ENCODE measurements around the gene TMX1.

GRCh38 chr14:51208982-51209381 lies 31.1 kb upstream of the TMX1 start:
- TF ChIP-seq TAF1 (conservative IDR thresholded peaks at IDR 0.05) (no peak), CTCF (IDR thresholded peaks at IDR 0.05; ENCODE audit: low read depth, low read length, missing input control) (no peak), REST (IDR thresholded peaks at IDR 0.05) (no peak), SP1 (IDR thresholded peaks at IDR 0.05) (no peak), FOXA1 (IDR thresholded peaks at IDR 0.05) (no peak), ZBTB33 (IDR thresholded peaks at IDR 0.05) (no peak), GABPA (IDR thresholded peaks at IDR 0.05 in 1 of 2, conservative IDR thresholded peaks at IDR 0.05 in 1 of 2) (no peak), RAD21 (IDR thresholded peaks at IDR 0.05) (no peak), MAX (IDR thresholded peaks at IDR 0.05) (no peak), EGR1 (IDR thresholded peaks at IDR 0.05; ENCODE audit: low read depth in 2 of 2) (no peak)
- TF ChIP-seq, protein P1, sequence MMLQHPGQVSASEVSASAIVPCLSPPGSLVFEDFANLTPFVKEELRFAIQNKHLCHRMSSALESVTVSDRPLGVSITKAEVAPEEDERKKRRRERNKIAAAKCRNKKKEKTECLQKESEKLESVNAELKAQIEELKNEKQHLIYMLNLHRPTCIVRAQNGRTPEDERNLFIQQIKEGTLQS (IDR thresholded peaks at IDR 0.05) = no peak

Data from liver (tissue), 3 donors.